HEK293 (cell line): Measurements from ENCODE around the gene CITED1.

Experiments used
- SP2 ChIP-seq: fragments of 450-650 bp; formaldehyde crosslinking; IDR thresholded peaks from 2 replicates; pipeline ENCODE4 v1.5.1; 2016; ENCODE audit warnings: missing biosample characterization, missing genetic modification characterization
- TCF7L2 ChIP-seq: IDR thresholded peaks from 2 replicates; pipeline ENCODE4 v1.6.1; 2011; ENCODE audit warnings: low read depth, mild to moderate bottlenecking, inconsistent platforms, low read length, moderate library complexity, borderline replicate concordance
- YY1 ChIP-seq: fragments of 450-650 bp; formaldehyde crosslinking; IDR thresholded peaks from 2 replicates; pipeline ENCODE4 v1.5.1; 2018; ENCODE audit warnings: missing biosample characterization, missing genetic modification characterization
- ZNF184 ChIP-seq: fragments of 450-650 bp; IDR thresholded peaks from 2 replicates; pipeline ENCODE4 v1.5.1; 2018; ENCODE audit warnings: missing biosample characterization, mild to moderate bottlenecking, missing genetic modification characterization
- ZNF24 ChIP-seq: fragments of 450-650 bp; formaldehyde crosslinking; IDR thresholded peaks from 2 replicates; pipeline ENCODE4 v1.5.1; 2016; ENCODE audit warnings: missing biosample characterization, missing genetic modification characterization
- ZNF274 ChIP-seq, 2 experiments: fragments of 200-500 bp in 1 of 2; fragments of 450-650 bp in 1 of 2; sonication (Bioruptor generic) in 1 of 2; formaldehyde crosslinking in 1 of 2; IDR thresholded peaks; 2 replicates each; pipeline versions ENCODE4 v1.5.1 to v1.6.1; 2014 to 2016; ENCODE audit warnings: borderline replicate concordance in 1 of 2, inconsistent platforms in 1 of 2, low read length in 1 of 2, missing biosample characterization in 1 of 2, missing genetic modification characterization in 1 of 2
- ZNF510 ChIP-seq: fragments of 450-650 bp; formaldehyde crosslinking; IDR thresholded peaks from 2 replicates; pipeline ENCODE4 v1.5.1; 2018; ENCODE audit warnings: mild to moderate bottlenecking, missing genetic modification characterization, missing biosample characterization; ENCODE audit not compliant: insufficient replicate concordance
- ZNF561 ChIP-seq: fragments of 450-650 bp; IDR thresholded peaks from 2 replicates; pipeline ENCODE4 v1.5.1; 2018; ENCODE audit warnings: missing biosample characterization, missing genetic modification characterization, borderline replicate concordance
- TF ChIP-seq, protein P1 (sequence below): fragments of 450-650 bp; formaldehyde crosslinking; IDR thresholded peaks from 2 replicates; pipeline ENCODE4 v1.5.1; 2016; ENCODE audit warnings: missing biosample characterization, missing genetic modification characterization
- TF ChIP-seq, protein P2 (sequence below): fragments of 450-650 bp; formaldehyde crosslinking; IDR thresholded peaks from 2 replicates; pipeline ENCODE4 v1.5.1; 2016; ENCODE audit warnings: missing biosample characterization, missing genetic modification characterization
- TF ChIP-seq, protein P3 (sequence below): fragments of 450-650 bp; IDR thresholded peaks from 2 replicates; pipeline ENCODE4 v1.5.1; 2018; ENCODE audit warnings: missing biosample characterization, missing genetic modification characterization
- TF ChIP-seq, protein P4 (sequence below): fragments of 450-650 bp; formaldehyde crosslinking; IDR thresholded peaks from 2 replicates; pipeline ENCODE4 v1.5.1; 2016; ENCODE audit warnings: missing biosample characterization, missing genetic modification characterization
- TF ChIP-seq, protein P5 (sequence below): fragments of 450-650 bp; formaldehyde crosslinking; IDR thresholded peaks from 2 replicates; pipeline ENCODE4 v1.5.1; 2016; ENCODE audit warnings: missing biosample characterization, missing genetic modification characterization
- TF ChIP-seq, protein P6 (sequence below): fragments of 450-650 bp; formaldehyde crosslinking; IDR thresholded peaks from 2 replicates; pipeline ENCODE4 v1.5.1; 2016; ENCODE audit warnings: missing biosample characterization, missing genetic modification characterization

DNA sequence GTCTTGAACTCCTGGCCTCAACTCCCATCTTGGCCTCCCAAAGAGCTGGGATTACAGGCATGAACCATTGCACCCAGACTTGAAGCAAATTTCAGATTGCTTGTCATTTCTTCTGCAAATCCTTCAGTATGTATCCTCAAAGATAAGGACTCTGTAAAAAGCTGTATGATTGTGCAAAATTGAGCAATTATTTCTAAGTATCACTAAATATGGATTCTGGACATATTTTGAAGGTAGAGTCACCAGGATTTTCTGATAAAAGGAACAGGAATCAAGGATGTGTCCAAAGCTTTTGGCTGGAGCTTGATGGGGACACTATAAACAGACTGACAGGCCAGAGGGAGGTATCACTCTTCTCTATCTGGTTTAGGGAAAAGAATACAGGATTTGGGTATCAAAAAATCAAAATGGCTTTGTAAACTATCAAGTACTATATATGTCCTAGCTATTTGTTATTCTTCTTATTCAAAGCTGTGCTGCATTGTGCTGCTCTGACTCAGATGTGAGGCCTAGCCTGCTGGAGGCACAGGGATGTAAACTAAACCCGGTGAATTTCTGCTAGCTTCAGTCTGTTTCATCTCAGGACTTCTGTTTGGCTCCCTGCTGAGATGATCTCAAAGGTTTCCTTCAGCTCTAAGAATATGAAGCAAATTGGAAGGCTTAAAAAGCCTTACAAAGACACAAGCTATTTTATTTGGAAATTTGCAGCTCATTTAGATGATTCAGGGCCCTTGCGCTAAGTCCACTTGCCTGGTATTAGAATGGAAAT, 36.9 kb downstream of the CITED1 start:
- TF ChIP-seq YY1 (tag by site-specific recombination): no peak
- TF ChIP-seq, protein P1, sequence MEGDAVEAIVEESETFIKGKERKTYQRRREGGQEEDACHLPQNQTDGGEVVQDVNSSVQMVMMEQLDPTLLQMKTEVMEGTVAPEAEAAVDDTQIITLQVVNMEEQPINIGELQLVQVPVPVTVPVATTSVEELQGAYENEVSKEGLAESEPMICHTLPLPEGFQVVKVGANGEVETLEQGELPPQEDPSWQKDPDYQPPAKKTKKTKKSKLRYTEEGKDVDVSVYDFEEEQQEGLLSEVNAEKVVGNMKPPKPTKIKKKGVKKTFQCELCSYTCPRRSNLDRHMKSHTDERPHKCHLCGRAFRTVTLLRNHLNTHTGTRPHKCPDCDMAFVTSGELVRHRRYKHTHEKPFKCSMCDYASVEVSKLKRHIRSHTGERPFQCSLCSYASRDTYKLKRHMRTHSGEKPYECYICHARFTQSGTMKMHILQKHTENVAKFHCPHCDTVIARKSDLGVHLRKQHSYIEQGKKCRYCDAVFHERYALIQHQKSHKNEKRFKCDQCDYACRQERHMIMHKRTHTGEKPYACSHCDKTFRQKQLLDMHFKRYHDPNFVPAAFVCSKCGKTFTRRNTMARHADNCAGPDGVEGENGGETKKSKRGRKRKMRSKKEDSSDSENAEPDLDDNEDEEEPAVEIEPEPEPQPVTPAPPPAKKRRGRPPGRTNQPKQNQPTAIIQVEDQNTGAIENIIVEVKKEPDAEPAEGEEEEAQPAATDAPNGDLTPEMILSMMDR (tag by site-specific recombination): no peak
- no peak for TF ChIP-seq SP2
- TF ChIP-seq, protein P2, sequence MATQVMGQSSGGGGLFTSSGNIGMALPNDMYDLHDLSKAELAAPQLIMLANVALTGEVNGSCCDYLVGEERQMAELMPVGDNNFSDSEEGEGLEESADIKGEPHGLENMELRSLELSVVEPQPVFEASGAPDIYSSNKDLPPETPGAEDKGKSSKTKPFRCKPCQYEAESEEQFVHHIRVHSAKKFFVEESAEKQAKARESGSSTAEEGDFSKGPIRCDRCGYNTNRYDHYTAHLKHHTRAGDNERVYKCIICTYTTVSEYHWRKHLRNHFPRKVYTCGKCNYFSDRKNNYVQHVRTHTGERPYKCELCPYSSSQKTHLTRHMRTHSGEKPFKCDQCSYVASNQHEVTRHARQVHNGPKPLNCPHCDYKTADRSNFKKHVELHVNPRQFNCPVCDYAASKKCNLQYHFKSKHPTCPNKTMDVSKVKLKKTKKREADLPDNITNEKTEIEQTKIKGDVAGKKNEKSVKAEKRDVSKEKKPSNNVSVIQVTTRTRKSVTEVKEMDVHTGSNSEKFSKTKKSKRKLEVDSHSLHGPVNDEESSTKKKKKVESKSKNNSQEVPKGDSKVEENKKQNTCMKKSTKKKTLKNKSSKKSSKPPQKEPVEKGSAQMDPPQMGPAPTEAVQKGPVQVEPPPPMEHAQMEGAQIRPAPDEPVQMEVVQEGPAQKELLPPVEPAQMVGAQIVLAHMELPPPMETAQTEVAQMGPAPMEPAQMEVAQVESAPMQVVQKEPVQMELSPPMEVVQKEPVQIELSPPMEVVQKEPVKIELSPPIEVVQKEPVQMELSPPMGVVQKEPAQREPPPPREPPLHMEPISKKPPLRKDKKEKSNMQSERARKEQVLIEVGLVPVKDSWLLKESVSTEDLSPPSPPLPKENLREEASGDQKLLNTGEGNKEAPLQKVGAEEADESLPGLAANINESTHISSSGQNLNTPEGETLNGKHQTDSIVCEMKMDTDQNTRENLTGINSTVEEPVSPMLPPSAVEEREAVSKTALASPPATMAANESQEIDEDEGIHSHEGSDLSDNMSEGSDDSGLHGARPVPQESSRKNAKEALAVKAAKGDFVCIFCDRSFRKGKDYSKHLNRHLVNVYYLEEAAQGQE (tag by site-specific recombination): no peak
- TF ChIP-seq, protein P3, sequence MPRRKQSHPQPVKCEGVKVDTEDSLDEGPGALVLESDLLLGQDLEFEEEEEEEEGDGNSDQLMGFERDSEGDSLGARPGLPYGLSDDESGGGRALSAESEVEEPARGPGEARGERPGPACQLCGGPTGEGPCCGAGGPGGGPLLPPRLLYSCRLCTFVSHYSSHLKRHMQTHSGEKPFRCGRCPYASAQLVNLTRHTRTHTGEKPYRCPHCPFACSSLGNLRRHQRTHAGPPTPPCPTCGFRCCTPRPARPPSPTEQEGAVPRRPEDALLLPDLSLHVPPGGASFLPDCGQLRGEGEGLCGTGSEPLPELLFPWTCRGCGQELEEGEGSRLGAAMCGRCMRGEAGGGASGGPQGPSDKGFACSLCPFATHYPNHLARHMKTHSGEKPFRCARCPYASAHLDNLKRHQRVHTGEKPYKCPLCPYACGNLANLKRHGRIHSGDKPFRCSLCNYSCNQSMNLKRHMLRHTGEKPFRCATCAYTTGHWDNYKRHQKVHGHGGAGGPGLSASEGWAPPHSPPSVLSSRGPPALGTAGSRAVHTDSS (tag by site-specific recombination): no peak
- TF ChIP-seq ZNF561 (tag by site-specific recombination): no peak
- no peak for TF ChIP-seq ZNF24 (tag by site-specific recombination)
- TF ChIP-seq TCF7L2: no peak
- TF ChIP-seq ZNF510 (tag by site-specific recombination): no peak
- no peak for TF ChIP-seq ZNF274 (IDR thresholded peaks at IDR 0.05; ENCODE audit: low read length)
- TF ChIP-seq ZNF274 (tag by site-specific recombination; IDR thresholded peaks at IDR 0.05; ENCODE audit: borderline replicate concordance): no peak
- TF ChIP-seq, protein P4, sequence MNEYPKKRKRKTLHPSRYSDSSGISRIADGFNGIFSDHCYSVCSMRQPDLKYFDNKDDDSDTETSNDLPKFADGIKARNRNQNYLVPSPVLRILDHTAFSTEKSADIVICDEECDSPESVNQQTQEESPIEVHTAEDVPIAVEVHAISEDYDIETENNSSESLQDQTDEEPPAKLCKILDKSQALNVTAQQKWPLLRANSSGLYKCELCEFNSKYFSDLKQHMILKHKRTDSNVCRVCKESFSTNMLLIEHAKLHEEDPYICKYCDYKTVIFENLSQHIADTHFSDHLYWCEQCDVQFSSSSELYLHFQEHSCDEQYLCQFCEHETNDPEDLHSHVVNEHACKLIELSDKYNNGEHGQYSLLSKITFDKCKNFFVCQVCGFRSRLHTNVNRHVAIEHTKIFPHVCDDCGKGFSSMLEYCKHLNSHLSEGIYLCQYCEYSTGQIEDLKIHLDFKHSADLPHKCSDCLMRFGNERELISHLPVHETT (tag by site-specific recombination): no peak
- no peak for TF ChIP-seq ZNF184
- TF ChIP-seq, protein P5, sequence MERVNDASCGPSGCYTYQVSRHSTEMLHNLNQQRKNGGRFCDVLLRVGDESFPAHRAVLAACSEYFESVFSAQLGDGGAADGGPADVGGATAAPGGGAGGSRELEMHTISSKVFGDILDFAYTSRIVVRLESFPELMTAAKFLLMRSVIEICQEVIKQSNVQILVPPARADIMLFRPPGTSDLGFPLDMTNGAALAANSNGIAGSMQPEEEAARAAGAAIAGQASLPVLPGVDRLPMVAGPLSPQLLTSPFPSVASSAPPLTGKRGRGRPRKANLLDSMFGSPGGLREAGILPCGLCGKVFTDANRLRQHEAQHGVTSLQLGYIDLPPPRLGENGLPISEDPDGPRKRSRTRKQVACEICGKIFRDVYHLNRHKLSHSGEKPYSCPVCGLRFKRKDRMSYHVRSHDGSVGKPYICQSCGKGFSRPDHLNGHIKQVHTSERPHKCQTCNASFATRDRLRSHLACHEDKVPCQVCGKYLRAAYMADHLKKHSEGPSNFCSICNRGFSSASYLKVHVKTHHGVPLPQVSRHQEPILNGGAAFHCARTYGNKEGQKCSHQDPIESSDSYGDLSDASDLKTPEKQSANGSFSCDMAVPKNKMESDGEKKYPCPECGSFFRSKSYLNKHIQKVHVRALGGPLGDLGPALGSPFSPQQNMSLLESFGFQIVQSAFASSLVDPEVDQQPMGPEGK (tag by site-specific recombination): no peak
- TF ChIP-seq, protein P6, sequence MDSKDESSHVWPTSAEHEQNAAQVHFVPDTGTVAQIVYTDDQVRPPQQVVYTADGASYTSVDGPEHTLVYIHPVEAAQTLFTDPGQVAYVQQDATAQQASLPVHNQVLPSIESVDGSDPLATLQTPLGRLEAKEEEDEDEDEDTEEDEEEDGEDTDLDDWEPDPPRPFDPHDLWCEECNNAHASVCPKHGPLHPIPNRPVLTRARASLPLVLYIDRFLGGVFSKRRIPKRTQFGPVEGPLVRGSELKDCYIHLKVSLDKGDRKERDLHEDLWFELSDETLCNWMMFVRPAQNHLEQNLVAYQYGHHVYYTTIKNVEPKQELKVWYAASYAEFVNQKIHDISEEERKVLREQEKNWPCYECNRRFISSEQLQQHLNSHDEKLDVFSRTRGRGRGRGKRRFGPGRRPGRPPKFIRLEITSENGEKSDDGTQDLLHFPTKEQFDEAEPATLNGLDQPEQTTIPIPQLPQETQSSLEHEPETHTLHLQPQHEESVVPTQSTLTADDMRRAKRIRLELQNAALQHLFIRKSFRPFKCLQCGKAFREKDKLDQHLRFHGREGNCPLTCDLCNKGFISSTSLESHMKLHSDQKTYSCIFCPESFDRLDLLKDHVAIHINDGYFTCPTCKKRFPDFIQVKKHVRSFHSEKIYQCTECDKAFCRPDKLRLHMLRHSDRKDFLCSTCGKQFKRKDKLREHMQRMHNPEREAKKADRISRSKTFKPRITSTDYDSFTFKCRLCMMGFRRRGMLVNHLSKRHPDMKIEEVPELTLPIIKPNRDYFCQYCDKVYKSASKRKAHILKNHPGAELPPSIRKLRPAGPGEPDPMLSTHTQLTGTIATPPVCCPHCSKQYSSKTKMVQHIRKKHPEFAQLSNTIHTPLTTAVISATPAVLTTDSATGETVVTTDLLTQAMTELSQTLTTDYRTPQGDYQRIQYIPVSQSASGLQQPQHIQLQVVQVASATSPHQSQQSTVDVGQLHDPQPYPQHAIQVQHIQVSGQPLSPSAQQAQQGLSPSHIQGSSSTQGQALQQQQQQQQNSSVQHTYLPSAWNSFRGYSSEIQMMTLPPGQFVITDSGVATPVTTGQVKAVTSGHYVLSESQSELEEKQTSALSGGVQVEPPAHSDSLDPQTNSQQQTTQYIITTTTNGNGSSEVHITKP (tag by site-specific recombination): no peak
